Measurements from ENCODE around the gene NFKBIE.

- TF ChIP-seq CTCF (IDR thresholded peaks at IDR 0.05) = no peak
- TF ChIP-seq POLR2A (IDR thresholded peaks at IDR 0.05) = no peak
- TF ChIP-seq EP300 (IDR thresholded peaks at IDR 0.05) = no peak
- no peak for TF ChIP-seq POLR2AphosphoS5 (IDR thresholded peaks at IDR 0.05)
Observed at GRCh38 chr6:44251576-44252524, 13.5 kb downstream of the NFKBIE start.
